A172 (cell line): Measurements from ENCODE around the gene WDR13. TPM values are rescaled to one million over a fixed set of nuclear protein-coding genes. Genes with fewer than 3 reads are reported as not detected.
"Not testable (repeated sequence)": the region's sequence is repeated elsewhere in the genome, so short reads cannot be mapped to it uniquely, and the experiment has no call there.

Source experiments
- DNase-seq: peaks from one replicate; pipeline ENCODE4 v3.0.0-alpha.2; 2015; ENCODE audit warnings: low spot score
- total RNA-seq: library from RNA; depleted of rRNA; stranded (reverse); fragments of >200 nt; shearing (Covaris generic); gene quantifications from 2 replicates; pipeline ENCODE4 v1.2.3, GENCODE V29; 2014; rRNA removed

The WDR13 gene
- total RNA-seq = 71.5 and 81.8 TPM in 2 replicates

DNA sequence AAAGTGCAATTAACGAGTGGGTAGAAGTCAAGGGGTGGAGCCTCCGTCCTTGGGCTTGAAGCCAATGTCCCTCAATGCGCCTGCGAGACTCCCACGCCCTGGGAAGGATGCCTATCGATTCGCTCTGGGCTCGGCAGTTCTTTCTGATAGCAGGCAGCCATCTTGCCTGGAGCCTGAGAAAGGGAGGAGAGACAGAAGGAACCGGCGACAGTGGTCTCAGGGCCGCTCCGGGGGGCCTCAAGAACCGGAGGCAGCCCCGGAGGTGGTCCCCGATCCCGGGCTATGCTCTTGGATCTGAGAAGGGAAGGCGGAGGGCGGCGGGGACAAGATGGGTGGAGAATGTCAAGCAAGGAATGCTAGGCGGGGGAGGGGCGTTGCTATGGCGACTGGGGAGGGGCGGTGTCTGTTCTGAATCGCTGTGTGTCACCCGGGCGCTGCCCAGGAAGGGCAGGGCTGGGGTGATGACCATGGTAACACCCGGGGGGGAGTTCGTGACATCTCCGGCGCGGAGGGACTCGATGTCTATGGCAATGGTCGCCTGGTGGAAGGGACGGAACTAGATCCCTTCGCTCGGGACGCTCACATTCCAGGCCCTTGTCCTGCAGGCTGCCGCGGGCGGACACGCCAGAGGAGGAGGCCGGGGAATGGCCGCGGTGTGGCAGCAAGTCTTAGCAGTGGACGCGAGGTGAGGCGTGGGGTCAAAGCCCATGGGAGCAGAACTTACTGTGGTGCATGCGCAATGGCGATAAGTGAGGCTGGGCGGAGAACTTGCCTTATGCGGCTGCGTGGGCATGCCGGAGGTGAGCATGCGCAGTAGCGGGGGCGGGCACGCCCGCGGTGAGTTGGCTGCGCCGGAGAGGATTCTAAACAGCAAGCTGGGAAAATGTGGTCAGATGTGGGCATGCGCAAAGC is at the start of gene WDR13:
Gene WDR13 (plus strand): TSS at position 140 of the 912 bp plus-strand sequence. CDS start 505 bp downstream, at position 645.
- peak; percentile 87 for DNase-seq

DNA sequence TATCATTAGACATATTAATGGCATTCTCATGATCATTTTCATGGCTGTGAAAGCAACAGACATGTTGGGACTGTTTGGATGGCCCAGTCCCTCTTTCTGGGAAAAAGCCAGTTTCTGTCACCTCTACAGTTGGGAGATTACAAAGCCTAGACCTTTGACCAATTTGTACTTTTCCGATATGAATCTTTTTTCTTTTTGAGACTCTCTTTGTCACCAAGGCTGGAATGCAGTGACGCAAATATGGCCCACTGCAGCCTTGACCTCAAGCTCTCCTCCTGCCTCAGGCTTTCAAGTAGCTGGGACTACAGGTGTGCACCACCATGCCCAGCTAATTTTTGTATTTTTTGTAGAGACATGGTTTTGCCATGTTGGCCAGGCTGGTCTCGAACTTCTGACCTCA is 48.4 kb upstream of the WDR13 start:
- no peak for DNase-seq

DNA sequence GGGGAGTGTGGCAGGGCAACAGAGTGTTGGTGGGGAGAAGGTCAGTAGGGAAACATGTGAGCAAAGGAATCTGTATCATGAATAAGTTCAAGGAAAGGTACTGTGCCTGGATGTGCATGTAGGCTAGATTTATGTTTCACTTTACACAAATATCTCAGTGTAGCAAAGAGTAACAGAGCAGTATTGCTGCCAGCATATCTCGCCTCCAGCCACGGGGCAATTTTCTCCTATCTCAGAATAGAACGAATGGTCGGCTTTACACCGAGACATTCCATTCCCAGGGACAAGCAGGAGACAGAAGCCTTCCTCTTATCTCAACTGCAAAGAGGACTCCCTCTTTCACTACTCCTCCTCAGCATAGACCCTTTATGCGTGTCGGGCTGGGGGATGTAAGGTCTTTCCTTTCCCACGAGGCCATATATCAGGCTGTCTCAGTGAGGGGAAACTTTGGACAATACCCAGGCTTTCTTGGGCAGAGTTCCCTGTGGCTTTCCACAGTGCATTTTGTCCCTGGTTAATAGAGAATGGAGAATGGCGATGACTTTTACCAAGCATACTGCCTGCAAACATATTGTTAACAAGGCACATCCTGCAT is 41.5 kb upstream of the WDR13 start:
- DNase-seq = not testable (repeated sequence)

DNA sequence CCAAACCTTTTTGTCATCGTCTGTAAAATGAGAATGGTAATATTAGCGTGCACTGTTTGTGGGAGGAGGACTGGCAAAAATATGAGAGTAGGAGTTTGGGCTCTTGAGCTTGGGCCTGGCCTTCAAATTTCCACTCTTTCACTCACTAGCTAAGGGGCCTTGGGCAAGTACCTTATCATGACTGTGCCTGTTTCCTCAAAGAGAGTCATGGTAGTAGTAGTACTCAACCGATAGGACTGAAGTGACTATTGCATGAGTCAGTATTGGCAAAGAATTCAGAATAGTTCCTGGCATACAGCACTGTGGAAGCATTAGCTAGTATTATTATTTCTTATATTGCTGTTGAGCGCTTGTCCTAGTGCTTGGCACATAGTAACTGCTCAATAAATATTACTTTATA is 39.0 kb upstream of the WDR13 start:
- peak; percentile 78 for DNase-seq

DNA sequence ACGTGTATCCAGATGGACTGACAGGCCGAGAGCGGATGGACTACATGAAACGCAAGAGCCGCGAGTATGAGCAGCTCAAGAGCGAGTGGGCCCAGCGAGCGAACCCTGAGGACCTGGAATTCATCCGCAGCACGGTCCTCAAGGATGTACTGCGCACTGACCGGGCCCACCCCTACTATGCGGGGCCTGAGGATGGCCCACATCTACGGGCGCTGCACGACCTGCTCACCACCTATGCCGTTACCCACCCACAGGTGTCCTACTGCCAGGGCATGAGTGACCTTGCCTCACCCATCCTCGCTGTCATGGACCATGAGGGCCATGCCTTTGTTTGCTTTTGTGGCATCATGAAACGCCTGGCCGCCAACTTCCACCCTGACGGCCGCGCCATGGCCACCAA is 37.7 kb upstream of the WDR13 start:
- DNase-seq = no peak

DNA sequence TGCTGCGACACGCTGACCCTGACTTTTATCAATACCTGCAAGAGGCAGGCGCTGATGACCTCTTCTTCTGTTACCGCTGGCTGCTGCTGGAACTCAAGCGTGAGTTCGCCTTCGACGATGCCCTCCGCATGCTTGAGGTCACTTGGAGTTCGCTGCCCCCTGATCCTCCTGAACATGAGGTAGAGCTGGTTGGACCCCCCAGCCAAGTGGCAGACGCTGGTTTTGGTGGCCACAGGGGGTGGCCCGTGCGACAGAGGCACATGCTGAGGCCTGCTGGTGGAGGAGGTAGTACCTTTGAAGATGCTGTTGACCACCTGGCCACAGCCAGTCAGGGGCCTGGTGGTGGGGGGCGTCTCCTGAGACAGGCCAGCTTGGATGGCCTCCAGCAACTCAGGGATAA is 37.2 kb upstream of the WDR13 start:
- DNase-seq = no peak

DNA sequence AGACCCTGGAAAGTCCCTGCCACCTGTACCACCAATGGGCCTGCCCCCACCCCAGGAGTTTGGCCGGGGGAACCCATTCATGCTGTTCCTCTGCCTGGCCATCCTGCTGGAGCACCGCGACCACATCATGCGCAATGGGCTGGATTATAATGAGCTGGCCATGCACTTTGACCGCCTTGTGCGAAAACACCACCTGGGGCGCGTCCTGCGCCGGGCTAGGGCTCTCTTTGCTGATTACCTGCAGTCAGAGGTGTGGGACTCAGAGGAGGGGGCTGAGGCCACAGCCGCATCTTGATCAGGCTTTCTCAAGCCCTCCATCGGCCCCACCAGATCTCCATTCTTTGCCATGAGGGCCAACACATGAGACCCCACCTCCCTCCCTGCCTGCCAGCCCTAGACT is 36.6 kb upstream of the WDR13 start:
- DNase-seq = no peak

DNA sequence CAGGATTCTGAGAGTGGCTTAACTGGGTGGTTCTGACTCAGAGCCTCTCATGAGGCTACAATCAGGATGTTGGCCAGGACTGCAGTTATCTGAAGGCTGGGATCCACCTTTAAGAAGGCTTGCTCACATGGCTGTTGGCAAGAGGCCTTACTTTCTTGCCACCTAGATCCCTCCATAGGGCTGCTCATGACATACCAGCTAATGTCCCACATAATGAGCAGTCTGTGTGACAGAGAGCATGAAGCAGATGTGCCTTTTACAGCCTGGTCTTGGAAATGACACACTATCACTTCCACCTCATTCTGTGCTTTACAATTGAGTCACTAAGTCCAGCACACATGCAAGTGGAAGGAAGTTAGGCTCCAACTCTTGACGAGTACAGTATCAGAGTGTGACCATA is 27.3 kb upstream of the WDR13 start:
- DNase-seq = peak; percentile 39

DNA sequence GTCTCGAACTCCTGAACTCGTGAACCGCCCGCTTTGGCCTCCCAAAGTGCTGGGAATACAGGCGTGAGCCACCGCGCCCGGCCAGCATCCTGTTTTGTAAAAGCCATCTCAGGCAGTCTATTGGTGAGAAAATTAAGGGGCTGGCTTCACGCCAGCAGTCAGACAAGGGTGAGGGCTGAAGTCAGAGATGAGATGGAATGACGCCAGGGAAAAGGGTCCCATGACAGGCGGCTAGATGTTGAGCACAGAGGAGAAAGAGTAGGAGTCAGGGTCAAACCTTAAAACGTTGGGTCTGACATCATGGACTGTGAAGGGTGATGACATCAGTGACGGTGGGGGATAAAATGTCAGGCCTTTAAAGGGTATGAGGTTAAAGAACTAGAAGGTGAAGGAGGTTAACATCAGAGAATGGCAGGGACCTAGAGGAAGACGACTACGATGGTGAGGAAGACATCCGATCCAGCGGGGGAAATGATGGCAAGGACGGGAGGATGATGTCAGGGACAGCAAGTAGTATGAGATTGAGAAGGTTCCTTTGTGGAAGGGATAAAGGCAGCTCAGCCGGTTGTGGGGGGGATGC is 23.5 kb upstream of the WDR13 start:
- no peak for DNase-seq

DNA sequence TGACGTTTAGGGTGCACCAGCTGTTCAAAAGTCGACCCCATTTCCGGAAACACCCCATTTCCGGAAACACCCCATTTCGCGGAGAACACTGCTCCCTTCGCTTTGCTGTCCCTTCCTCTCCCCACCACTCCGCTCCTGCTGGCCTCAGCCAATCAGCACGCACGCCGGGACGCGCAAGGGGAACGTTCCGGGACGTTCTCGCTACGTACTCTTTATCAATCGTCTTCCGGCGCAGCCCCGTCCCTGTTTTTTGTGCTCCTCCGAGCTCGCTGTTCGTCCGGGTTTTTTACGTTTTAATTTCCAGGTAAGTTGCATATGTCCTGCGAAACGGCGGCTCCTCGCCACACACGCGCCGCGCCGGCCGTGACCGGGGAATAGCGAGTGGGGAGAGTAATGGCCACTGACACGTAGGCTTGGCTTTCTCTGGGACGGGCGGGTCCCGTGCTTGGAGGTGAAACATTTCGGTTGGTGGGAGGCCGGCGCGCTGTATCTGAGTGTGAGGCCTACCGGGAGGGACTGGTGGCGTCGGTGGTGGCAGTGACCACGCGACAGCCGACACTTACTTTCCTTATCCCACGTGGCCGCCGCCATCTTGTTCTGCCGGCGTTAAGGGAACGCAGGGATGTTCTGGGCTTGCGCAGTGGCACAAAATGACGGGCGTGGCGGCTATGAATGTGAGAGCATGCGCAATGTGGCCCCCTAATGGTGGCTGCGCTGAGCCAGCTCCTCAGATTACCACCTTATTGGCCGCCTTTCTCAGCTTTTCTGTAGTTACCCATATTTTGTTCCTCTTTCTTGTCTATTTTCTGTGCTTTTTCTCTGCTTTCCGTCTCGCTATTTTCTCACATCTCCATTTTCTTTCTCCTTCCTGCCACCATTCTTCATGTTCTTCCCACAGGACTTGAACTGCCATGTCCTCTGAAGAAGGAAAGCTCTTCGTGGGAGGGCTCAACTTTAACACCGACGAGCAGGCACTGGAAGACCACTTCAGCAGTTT is 22.7 kb upstream of the WDR13 start, which contains the start of gene RBM3:
Gene RBM3 (plus strand): TSS at position 215 of the 997 bp plus-strand sequence. CDS start 697 bp downstream, at position 912.
- DNase-seq = peak; percentile 91

DNA sequence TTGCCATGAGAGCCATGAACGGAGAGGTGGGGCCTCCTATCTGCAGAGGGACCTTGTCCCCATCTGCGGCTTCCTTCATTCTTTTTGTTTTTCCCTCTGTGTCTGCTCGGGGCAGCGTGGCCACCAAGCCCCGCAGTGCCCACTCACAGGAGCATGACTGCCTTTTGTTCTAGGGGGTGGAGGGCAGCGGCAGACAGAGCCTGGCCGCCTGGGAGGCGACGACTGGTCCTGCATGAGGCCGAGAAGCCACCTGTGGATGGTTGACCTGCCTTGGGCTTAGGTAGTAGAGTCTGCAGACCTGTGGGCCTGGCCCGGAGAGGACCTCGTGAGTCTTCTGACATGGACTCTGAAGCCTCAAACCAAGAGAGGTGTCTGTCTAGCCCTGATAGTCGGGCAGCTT is 21.6 kb upstream of the WDR13 start:
- no peak for DNase-seq

DNA sequence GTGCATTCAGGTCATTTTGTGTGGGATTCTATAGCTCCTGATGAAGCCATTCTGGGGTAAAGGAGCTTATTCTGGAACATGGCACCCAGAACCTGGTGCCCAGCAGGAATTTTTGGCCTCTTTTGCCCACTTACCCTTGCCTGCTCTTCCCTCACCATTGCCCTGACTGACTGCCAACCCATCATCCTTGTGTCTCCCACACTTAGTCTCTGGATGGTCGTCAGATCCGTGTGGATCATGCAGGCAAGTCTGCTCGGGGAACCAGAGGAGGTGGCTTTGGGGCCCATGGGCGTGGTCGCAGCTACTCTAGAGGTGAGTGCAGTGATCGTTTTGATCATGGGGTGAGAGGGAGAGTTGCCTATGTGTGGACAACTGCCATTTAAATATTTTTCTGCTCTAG is 21.2 kb upstream of the WDR13 start:
- no peak for DNase-seq

DNA sequence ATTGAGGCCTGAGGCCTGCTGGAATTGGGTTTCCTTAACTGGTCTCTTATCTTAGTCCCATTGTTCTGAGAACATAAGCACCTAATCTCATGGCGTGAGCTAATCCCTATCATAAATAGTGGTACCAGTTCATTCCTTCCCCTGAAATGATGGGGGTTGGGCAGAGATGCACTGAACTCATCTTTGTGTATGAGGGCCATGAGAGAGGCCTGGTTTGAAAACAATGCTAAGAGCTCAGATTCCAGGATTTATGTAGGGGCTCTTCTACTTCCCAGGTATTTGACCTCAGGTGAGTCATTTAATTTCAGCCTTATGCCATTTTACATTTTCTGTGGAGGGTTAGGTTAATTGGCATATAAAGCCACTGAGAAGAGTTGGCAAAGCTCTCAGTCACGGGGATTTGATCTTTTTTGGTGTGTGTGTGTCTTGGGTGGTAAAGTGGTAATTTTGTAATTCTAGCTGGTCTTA is 18.6 kb upstream of the WDR13 start:
- no peak for DNase-seq

DNA sequence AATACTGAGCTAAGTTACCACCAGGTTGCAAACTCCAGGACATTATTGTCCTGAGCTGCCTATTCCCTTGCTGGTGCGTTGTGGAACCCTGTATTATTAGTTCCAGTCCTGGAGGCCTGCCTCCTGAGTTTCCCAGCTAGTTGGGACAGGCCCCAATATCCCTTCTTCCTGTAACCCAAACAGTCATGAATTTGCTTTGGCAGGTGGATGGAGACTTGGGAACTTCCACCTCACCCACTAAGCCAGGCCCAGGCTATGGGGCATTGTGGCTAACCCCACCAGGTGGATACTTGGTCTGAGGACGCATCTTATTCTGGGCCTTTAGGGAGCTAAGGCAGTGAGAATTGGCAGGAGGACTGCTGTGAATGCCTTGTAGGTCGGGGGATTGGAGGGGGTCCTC is 18.0 kb upstream of the WDR13 start:
- no peak for DNase-seq

DNA sequence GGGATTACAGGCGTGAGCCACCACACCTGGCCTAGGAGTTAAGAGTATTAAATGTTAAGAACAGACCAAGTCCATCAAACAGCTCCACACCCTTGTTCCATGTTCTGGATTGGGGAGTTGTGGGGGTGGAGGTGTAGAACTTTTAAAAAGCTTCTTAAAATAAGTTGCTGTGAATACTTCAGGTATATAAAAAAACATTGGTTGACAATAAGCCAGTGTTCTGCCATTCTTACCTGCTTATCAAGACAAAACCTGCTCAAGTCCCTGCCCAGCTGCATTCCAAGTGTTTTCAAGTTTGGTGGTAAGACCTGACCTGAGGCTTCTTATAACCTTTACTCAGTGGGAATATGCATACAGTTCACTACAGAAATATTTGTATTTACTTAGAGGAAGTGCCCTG is 16.6 kb upstream of the WDR13 start:
- no peak for DNase-seq

DNA sequence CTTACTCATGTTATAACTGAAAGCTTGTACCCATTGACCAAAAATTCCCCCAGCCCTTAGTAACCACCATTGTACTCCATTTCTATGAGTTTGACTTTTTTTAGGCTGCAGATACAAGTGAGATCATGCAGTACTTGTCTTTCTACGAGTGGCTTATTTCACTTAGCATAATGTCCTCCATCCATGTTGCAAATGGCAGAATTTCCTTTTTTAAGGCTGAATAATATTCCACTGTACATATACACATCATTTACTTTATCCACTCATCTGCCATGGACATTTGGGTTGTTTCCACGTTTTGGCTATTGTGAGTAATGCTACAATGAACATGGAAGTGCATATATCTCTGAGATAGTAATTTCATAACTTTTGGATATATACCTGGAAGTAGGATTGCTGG is 12.6 kb upstream of the WDR13 start:
- DNase-seq = no peak

DNA sequence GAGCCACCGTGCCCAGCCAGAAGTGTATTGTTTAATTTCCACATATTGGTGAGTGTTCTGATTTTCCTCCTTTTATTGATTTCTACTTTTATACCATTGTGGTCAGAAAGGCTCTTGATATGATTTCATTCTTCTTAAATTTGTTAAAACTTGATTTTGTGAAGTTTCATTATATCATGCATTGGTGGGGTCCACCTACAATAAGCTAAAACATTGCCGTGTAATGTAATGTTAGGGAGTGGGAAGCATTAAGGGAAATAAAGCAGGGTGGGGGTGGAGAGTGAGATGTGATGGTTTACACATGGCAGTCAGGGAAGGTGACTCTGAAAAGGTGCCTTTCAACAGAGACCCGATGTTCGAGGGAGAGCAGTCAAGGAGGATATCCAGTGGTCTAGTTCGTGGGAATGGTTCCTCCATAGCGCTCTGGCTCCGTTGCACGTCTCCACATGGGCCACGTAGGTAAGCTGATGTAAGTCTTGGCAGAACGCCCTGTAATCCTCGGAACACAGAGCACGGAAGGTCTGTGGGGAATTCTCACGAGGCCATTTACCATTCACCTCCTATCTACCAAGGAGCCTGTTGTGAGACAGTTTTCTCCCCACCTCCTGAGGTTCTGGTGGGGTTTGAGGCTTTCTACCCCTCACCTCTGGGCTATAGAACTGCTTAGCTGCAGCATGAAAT is 7.7 kb upstream of the WDR13 start:
- no peak for DNase-seq

DNA sequence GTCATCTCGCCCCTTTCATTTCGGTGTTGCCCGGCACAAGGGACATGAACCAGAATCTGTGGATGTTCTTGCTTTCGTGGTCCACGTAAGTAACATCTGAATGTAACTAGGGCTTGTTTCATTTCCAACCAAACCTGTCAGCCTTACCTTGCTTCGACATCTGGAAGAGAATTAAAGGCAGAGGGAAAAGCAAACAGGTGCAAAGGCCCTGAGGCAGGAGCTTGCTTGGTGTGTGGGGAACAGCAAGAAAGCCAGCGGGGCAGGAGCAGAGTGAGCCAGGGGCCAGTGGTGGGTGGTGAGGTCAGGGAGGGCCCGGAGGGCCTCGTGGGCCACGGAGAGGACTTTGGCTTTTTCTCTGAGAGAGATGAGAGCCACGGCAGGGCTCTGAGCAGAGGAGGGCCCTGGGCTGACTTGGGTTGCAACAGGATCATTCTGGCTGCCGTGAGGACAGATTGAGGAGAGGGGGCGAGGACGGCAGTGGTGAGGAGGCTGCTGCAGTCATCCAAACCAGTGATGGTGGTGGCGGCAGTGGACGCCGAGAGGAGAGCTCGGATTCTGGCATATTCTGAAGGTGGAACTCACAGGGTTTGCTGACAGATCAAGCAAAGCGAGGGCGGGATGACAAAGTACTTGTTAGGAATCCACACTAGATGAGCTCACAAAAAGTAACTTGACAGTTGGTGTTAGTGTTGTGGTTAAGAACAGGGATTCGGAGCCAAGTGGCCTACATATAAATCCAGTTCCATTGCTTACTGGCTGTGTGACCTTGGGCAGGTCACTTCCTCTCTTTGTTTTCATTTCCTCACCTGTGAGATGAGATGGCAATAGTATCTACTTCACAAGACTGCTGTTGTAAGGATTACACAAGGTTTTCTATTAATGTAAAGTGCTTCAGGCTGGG is 6.8 kb upstream of the WDR13 start:
- DNase-seq = no peak

DNA sequence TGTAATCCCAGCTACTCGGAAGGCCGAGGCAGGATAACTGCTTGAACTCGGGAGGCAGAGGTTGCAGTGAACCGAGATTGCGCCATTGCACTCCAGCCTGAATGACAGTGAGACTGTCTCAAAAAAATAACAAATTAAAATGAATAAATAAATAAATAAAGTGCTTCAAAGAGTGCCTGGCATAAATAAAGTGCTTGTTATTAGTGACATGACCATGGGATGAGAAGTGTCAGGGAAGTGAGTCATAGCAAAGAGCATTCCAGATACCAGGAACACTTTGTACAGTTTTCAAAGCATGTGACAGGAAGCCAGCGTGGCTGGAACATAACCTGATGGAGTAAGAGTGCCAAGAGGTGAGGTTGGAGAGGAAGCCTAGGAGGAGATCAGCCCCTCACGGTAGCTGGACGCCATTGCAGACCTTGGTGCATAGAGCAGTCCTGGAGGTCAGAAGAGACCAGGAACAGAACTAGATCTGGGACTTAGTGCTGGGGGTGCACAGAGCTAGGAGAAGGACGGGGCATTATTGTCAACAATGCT is 6.0 kb upstream of the WDR13 start:
- DNase-seq = peak; percentile 88
